Glutamatergic neuron (in vitro differentiated cells): ENCODE results near the gene ZNRF3. TPM values are rescaled to one million over a fixed set of nuclear protein-coding genes. Genes with fewer than 3 reads are reported as not detected.

ENCODE experiments used
- DNase-seq: peaks from one replicate; pipeline ENCODE4 v3.0.0; 2022
- H3K27ac Mint-ChIP-seq: one replicate; pipeline ENCODE4 v1.8.0; 2020; ENCODE audit warnings: mild to moderate bottlenecking, mixed read lengths, inconsistent platforms; ENCODE audit not compliant: unreplicated experiment
- H3K27me3 Mint-ChIP-seq: one replicate; pipeline ENCODE4 v1.8.0; 2020; ENCODE audit warnings: mild to moderate bottlenecking, moderate library complexity, mixed read lengths, inconsistent platforms; ENCODE audit not compliant: unreplicated experiment
- H3K36me3 Mint-ChIP-seq: one replicate; pipeline ENCODE4 v1.8.0; 2020; ENCODE audit warnings: mild to moderate bottlenecking, mixed read lengths, inconsistent platforms; ENCODE audit not compliant: unreplicated experiment
- H3K4me1 Mint-ChIP-seq: one replicate; pipeline ENCODE4 v1.8.0; 2020; ENCODE audit warnings: mild to moderate bottlenecking, low read depth, mixed read lengths, inconsistent platforms; ENCODE audit not compliant: unreplicated experiment
- H3K4me3 Mint-ChIP-seq: one replicate; pipeline ENCODE4 v1.8.0; 2020; ENCODE audit warnings: mild to moderate bottlenecking, mixed read lengths, inconsistent platforms; ENCODE audit not compliant: unreplicated experiment
- H3K9me3 Mint-ChIP-seq: one replicate; pipeline ENCODE4 v1.8.0; 2020; ENCODE audit warnings: mild to moderate bottlenecking, moderate library complexity, mixed read lengths, inconsistent platforms; ENCODE audit not compliant: unreplicated experiment
- CTCF ChIP-seq: fragments of 200-600 bp; sonication (generic); IDR thresholded peaks from one replicate; pipeline ENCODE4 v1.5.0; 2021; ENCODE audit not compliant: partially characterized antibody, unreplicated experiment
- total RNA-seq: library from RNA; stranded (reverse); fragmentation: NEBNext Ultra II Directional; extraction: Animal tissue kit (Norgen Biotek cat#: 25700); gene quantifications from one replicate; pipeline ENCODE4 v1.2.1, GENCODE V29; 2021; ENCODE audit not compliant: unreplicated experiment

The ZNRF3 gene
- total RNA-seq, 1 donor from 2014 or later = 8.3 TPM

- no peak overlapping the region for H3K27ac Mint-ChIP-seq
- no peak overlapping the region for H3K4me3 Mint-ChIP-seq
- peaks cover 3% of the 10 kb centered on the region for H3K27me3 Mint-ChIP-seq
- H3K36me3 Mint-ChIP-seq = peaks cover 5% of the 10 kb centered on the region
- H3K4me1 Mint-ChIP-seq = peaks cover 26% of the 10 kb centered on the region
- DNase-seq = no peak
- TF ChIP-seq CTCF = no peak
- H3K9me3 Mint-ChIP-seq = no peaks in the 10 kb centered on the region
These were observed 98.6 kb downstream of the ZNRF3 start for GRCh38 chr22:28981818-28982499.

- no peaks in the 10 kb centered on the region for H3K9me3 Mint-ChIP-seq
- DNase-seq = peak; percentile 40
- no peak for TF ChIP-seq CTCF
- peaks cover 3% of the 10 kb centered on the region for H3K27me3 Mint-ChIP-seq
- H3K4me1 Mint-ChIP-seq = peaks cover 21% of the 10 kb centered on the region
- peaks cover 5% of the 10 kb centered on the region for H3K36me3 Mint-ChIP-seq
- no peak overlapping the region for H3K4me3 Mint-ChIP-seq
- H3K27ac Mint-ChIP-seq = no peak overlapping the region
These were observed 99.8 kb downstream of the ZNRF3 start for GRCh38 chr22:28983190-28983589.

- no peak overlapping the region for H3K27ac Mint-ChIP-seq
These were observed 100.5 kb downstream of the ZNRF3 start for GRCh38 chr22:28983788-28984441.

GRCh38 chr22:28984482-28985158, 101.2 kb downstream of the ZNRF3 start:
- DNase-seq = no peak
- H3K36me3 Mint-ChIP-seq = peaks cover 5% of the 10 kb centered on the region
- H3K27me3 Mint-ChIP-seq = peaks cover 3% of the 10 kb centered on the region
- peaks cover 17% of the 10 kb centered on the region for H3K4me1 Mint-ChIP-seq
- H3K4me3 Mint-ChIP-seq = no peak overlapping the region
- no peak for TF ChIP-seq CTCF
- H3K9me3 Mint-ChIP-seq = no peaks in the 10 kb centered on the region
- H3K27ac Mint-ChIP-seq = no peak overlapping the region

More at GRCh38 chr22:28983788-28984441, 100.5 kb downstream of the ZNRF3 start:
- H3K9me3 Mint-ChIP-seq = no peaks in the 10 kb centered on the region
- H3K36me3 Mint-ChIP-seq = peaks cover 5% of the 10 kb centered on the region
- peaks cover 20% of the 10 kb centered on the region for H3K4me1 Mint-ChIP-seq
- no peak for DNase-seq
- H3K27me3 Mint-ChIP-seq = peaks cover 3% of the 10 kb centered on the region
- TF ChIP-seq CTCF = no peak
- no peak overlapping the region for H3K4me3 Mint-ChIP-seq
